ENCODE measurements around the gene DDX19B. TPM values are rescaled to one million over a fixed set of nuclear protein-coding genes. Genes with fewer than 3 reads are reported as not detected.
A peak's percentile ranks its signal among the peaks of the same experiment; 100 is the strongest.
"Not testable (repeated sequence)": the region's sequence is repeated elsewhere in the genome, so short reads cannot be mapped to it uniquely, and the experiment has no call there.

The DDX19B gene
- total RNA-seq, 1 donor from 2014 or later, result 32.2 TPM

DNA sequence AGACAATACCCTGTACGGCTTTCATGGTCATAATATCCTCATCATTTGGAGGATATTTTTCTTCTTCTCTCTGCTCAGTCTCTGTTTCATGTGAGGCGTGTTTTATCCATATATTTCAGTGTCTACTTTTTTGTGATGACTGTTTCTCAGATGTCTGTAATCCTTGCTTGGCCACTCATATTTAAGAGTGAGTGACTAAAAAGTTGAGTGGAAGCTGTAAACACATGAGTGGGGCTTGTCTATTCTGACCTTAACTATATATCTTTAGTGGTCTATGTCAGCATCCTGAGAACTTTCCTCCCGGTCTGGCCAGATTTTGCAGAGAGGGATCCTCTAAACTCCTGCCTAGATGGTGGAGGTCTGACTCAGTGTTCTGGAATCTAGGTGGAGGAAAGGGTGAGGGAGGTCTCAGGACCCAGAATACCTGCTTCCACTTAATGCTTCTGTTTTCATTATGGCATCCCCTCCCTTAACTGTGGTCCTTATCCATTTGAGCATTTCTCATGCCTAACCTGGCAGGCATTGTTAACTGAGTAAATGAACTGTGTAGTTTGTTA is 6.0 kb downstream of the DDX19B start:
- Mint-ChIP-seq H3K27me3 (no peaks in the 10 kb centered on the region), H3K4me1 (ENCODE audit: unreplicated experiment) (peaks cover 2% of the 10 kb centered on the region), H3K36me3 (peaks cover 34% of the 10 kb centered on the region), H3K9me3 (no peaks in the 10 kb centered on the region), H3K27ac (peak overlapping the region; percentile 2), H3K4me3 (no peak overlapping the region)
- TF ChIP-seq CTCF (conservative IDR thresholded peaks at IDR 0.05), result no peak
- no peak for DNase-seq (ENCODE audit: extremely low spot score, unreplicated experiment)

DNA sequence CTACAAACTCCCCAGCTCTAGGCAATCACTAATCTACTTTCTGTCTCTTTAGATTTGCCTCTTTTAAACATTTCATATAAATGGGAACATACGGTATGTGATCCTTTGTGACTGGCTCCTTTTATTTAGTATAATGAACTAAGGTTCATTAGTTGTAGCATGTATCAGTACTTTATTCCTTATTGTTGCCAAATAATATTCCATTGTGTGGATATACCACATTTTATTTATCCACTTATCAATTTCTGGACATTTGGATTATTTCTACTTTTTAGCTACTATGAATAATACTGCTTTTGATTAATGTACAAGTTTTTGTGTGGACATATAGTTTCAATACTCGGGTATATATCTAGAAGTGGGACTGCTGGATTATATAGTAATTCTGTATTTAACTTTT is 7.9 kb downstream of the DDX19B start:
- Mint-ChIP-seq H3K27me3 (no peaks in the 10 kb centered on the region), H3K9me3 (no peaks in the 10 kb centered on the region), H3K4me3 (no peak overlapping the region), H3K36me3 (peaks cover 22% of the 10 kb centered on the region), H3K27ac (no peak overlapping the region), H3K4me1 (ENCODE audit: unreplicated experiment) (no peaks in the 10 kb centered on the region)
- no peak for TF ChIP-seq CTCF (conservative IDR thresholded peaks at IDR 0.05)
- DNase-seq (ENCODE audit: extremely low spot score, unreplicated experiment), result no peak

DNA sequence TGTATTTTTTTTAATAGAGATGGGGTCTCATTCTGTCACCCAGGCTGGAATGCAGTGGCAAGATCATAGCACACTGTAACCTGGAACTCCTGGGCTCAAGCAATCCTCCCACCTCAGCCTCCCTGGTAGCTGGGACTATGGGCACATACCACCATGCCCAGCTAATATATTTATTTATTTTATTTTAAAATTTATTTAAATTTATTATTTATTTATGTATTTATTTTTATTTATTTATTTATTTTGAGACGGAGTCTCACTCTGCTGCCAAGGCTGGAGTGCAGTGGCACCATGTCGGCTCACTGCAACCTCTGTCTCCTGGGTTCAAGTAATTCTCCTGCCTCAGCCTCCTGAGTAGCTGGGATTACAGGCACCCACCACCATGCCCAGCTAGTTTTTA is 8.7 kb downstream of the DDX19B start:
- not testable (repeated sequence) for H3K4me1 Mint-ChIP-seq (ENCODE audit: unreplicated experiment); H3K27ac Mint-ChIP-seq; H3K4me3 Mint-ChIP-seq; H3K27me3 Mint-ChIP-seq; H3K9me3 Mint-ChIP-seq; DNase-seq (ENCODE audit: extremely low spot score, unreplicated experiment)
- H3K36me3 Mint-ChIP-seq, result peaks cover 20% of the 10 kb centered on the region

DNA sequence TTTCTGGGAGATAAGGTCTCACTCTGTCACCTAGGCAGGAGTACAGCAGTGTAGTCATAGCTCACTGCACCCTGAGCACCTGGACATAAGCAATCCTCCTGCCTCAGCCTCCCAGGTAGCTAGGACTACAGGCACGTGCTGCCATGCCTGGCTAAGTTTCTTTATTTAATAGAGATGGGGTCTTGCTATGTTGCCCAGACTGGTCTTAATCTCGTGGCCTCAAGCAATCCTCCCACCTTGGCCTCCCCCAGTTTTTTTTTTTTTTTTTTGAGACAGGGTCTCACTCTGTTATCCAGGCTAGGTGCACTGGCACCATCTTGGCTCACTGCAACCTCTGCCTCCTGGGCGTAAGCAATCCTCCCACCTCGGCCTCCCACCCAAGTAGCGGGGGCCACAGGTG is 21.1 kb downstream of the DDX19B start:
- H3K4me1 Mint-ChIP-seq (ENCODE audit: unreplicated experiment), result no peaks in the 10 kb centered on the region
- no peaks in the 10 kb centered on the region for H3K36me3 Mint-ChIP-seq
- no peak overlapping the region for H3K4me3 Mint-ChIP-seq
- no peak overlapping the region for H3K27ac Mint-ChIP-seq
- no peak for TF ChIP-seq CTCF (conservative IDR thresholded peaks at IDR 0.05)
- no peaks in the 10 kb centered on the region for H3K9me3 Mint-ChIP-seq
- H3K27me3 Mint-ChIP-seq, result no peaks in the 10 kb centered on the region
- no peak for DNase-seq (ENCODE audit: extremely low spot score, unreplicated experiment)

DNA sequence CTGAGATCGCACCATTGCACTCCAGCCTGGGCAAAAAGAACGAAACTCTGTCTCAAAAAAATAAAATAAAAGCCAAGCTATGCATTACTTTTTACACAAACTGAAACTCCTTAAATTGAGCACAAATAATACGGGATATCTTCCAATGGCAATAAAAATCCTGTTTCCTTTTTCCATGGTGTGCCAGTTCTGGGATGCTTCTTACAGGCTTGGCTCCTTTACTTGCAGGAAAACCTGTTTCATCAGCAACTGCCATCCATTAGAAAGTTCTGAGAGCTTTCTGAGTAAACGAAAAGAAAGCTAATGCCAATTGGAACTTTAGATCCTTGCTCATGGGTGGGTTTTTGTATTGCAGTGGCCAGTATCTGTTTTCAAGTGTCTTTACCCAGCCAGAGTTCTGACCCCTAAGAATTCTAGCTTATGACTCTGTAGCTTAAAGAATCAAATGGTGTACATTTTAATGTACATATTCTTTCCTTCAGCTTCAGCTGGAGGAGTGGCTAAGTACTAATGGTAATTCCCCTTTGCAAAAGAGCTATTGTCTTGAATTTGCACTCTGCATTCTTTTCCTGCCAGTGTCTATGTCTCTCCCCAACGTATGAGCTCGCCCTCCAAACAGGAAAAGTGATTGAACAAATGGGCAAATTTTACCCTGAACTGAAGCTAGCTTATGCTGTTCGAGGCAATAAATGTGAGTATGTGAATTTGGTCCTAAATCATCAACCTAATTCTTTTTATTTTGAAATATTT is 26.2 kb downstream of the DDX19B start:
- Mint-ChIP-seq H3K27ac (no peak overlapping the region), H3K27me3 (no peaks in the 10 kb centered on the region), H3K4me1 (ENCODE audit: unreplicated experiment) (no peaks in the 10 kb centered on the region), H3K36me3 (peaks cover 7% of the 10 kb centered on the region), H3K9me3 (no peaks in the 10 kb centered on the region), H3K4me3 (no peak overlapping the region)
- TF ChIP-seq CTCF (conservative IDR thresholded peaks at IDR 0.05), result no peak
- DNase-seq (ENCODE audit: extremely low spot score, unreplicated experiment), result no peak

GRCh38 chr16:70331091-70331490 is 32.1 kb downstream of the DDX19B start:
- peaks cover 8% of the 10 kb centered on the region for H3K36me3 Mint-ChIP-seq
- H3K4me1 Mint-ChIP-seq (ENCODE audit: unreplicated experiment), result no peaks in the 10 kb centered on the region
- H3K9me3 Mint-ChIP-seq, result no peaks in the 10 kb centered on the region
- H3K27me3 Mint-ChIP-seq, result no peaks in the 10 kb centered on the region
- H3K4me3 Mint-ChIP-seq, result no peak overlapping the region
- H3K27ac Mint-ChIP-seq, result no peak overlapping the region
- no peak for TF ChIP-seq CTCF (conservative IDR thresholded peaks at IDR 0.05)
- no peak for DNase-seq (ENCODE audit: extremely low spot score, unreplicated experiment)
